ENCODE data around the gene PREX1.

DNA sequence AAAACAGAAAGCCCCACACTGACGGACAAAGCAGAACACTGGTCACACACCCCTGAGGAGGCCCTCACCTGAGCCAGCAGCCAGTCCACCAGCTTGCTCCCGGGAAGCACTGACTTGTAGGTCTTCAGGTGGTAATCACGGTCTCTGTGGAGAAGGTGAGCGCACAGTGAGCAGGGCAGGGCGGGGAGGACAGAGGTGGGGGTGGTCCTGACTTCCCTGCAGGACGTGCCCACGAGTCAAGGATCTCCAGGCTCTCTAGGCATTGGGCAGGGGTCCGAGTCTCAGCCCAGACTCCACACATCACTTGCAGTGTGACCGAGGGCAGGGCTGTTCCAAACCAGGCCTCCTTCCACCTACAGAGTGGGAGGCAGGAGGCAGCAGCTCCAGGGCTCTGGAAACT is 151.7 kb downstream of the PREX1 start:
- TF ChIP-seq CTCF (IDR thresholded peaks at IDR 0.05), result no peak
- no peak for TF ChIP-seq POLR2A (IDR thresholded peaks at IDR 0.05)
